ENCODE measurements around the gene CTNNA3. TPM values are rescaled to one million over a fixed set of nuclear protein-coding genes. Genes with fewer than 3 reads are reported as not detected.
A peak's percentile ranks its signal among the peaks of the same experiment; 100 is the strongest.

CTNNA3 gene
- total and polyA plus RNA-seq, 12 donors = 0.03 to 14.4 (median 0.47) TPM; not detected in 1

- Histone ChIP-seq H3K27ac (peak overlapping the region in 1 of 5 donors; percentile 18), H3K4me1 (replicated peaks in 1 of 2) (no peaks in the 10 kb centered on the region), H3K4me3 (peak overlapping the region in 1 of 4 donors; percentile 14), H3K36me3 (replicated peaks in 1 of 2) (no peaks in the 10 kb centered on the region), H3K27me3 (no peaks in the 10 kb centered on the region), H3K9me3 (replicated peaks in 1 of 3) (no peaks in the 10 kb centered on the region)
- TF ChIP-seq CTCF (IDR thresholded peaks at IDR 0.05) (no peak), POLR2A (IDR thresholded peaks at IDR 0.05) (no peak)
- no peak for DNase-seq
- intact Hi-C loops (cut with DNase I) = no loop called here
- WGBS, 4 donors = 49 to 53% (median 50%) methylated on average over 7 of the region's 7 CpGs
Observed at GRCh38 chr10:66788178-66788987, 907.6 kb downstream of the CTNNA3 start.

- DNase-seq = no peak
- no peaks in the 10 kb centered on the region for H3K36me3 ChIP-seq (replicated peaks in 1 of 2)
- H3K4me3 ChIP-seq = no peak overlapping the region
- 84 to 100% (median 89%) methylated on average over 1 of the region's 1 CpG for WGBS, 4 donors
- H3K9me3 ChIP-seq (replicated peaks in 1 of 3) = no peaks in the 10 kb centered on the region
- no peak overlapping the region for H3K27ac ChIP-seq
- H3K4me1 ChIP-seq (replicated peaks in 1 of 2) = no peaks in the 10 kb centered on the region
- intact Hi-C loops (cut with DNase I) = no loop called here
- H3K27me3 ChIP-seq = no peaks in the 10 kb centered on the region
- TF ChIP-seq POLR2A (IDR thresholded peaks at IDR 0.05) (no peak), CTCF (IDR thresholded peaks at IDR 0.05) (no peak)
Observed at GRCh38 chr10:66786709-66787108, 909.3 kb downstream of the CTNNA3 start.

- H3K27me3 ChIP-seq = no peaks in the 10 kb centered on the region
- H3K4me3 ChIP-seq = no peak overlapping the region
- no peaks in the 10 kb centered on the region for H3K4me1 ChIP-seq (replicated peaks in 1 of 2)
- intact Hi-C loops (cut with DNase I) = no loop called here
- no peak for TF ChIP-seq CTCF (IDR thresholded peaks at IDR 0.05)
- no peak for TF ChIP-seq POLR2A (IDR thresholded peaks at IDR 0.05)
- 22 to 50% (median 34%) methylated on average over 1 of the region's 1 CpG for WGBS, 4 donors
- H3K27ac ChIP-seq = no peak overlapping the region
- H3K36me3 ChIP-seq (replicated peaks in 1 of 2) = no peaks in the 10 kb centered on the region
- no peak for DNase-seq
- no peaks in the 10 kb centered on the region for H3K9me3 ChIP-seq (replicated peaks in 1 of 3)
Observed at GRCh38 chr10:66784770-66785169, 911.2 kb downstream of the CTNNA3 start.

- no peak for DNase-seq
- peak overlapping the region in 1 of 5 donors; percentile 44 for H3K27ac ChIP-seq
- no peak overlapping the region for H3K4me3 ChIP-seq
- H3K4me1 ChIP-seq (replicated peaks in 1 of 2) = no peaks in the 10 kb centered on the region
- no peaks in the 10 kb centered on the region for H3K9me3 ChIP-seq (replicated peaks in 1 of 3)
- WGBS, 4 donors = 83 to 92% (median 88%) methylated on average over 5 of the region's 5 CpGs
- intact Hi-C loops (cut with DNase I) = no loop called here
- H3K27me3 ChIP-seq = no peaks in the 10 kb centered on the region
- TF ChIP-seq CTCF (IDR thresholded peaks at IDR 0.05) = no peak
- no peak for TF ChIP-seq POLR2A (IDR thresholded peaks at IDR 0.05)
- H3K36me3 ChIP-seq (replicated peaks in 1 of 2) = no peaks in the 10 kb centered on the region
Observed at GRCh38 chr10:66783316-66783715, 912.7 kb downstream of the CTNNA3 start.
